Colonic mucosa (tissue), 4 donors: ENCODE data around the gene EML4. TPM values are rescaled to one million over a fixed set of nuclear protein-coding genes. Genes with fewer than 3 reads are reported as not detected.

Experiments
- DNase-seq: peaks from one replicate; pipeline ENCODE4 v3.0.0-alpha.2; 2020
- H3K27ac ChIP-seq: fragments of 200-600 bp; one replicate; pipeline ENCODE4 v1.8.0; 2021
- H3K27me3 ChIP-seq: fragments of 200-600 bp; one replicate; pipeline ENCODE4 v1.8.0; 2021
- H3K36me3 ChIP-seq: fragments of 200-600 bp; one replicate; pipeline ENCODE4 v1.8.0; 2021
- H3K4me1 ChIP-seq: fragments of 200-600 bp; one replicate; pipeline ENCODE4 v1.8.0; 2021; ENCODE audit warnings: mild to moderate bottlenecking
- H3K4me3 ChIP-seq: fragments of 200-600 bp; one replicate; pipeline ENCODE4 v1.8.0; 2021
- H3K9ac ChIP-seq, 2 donors: one replicate each; pipeline ENCODE4 v1.7.0; 2013; ENCODE audit warnings: control low read depth in 2 of 2, low read depth in 2 of 2, low read length in 2 of 2
- H3K9me3 ChIP-seq: fragments of 200-600 bp; one replicate; pipeline ENCODE4 v1.8.0; 2021
- intact Hi-C: fragments of 100-400 bp; cut with DNase I; formaldehyde crosslinking; loops from one replicate; pipeline ENCODE4 v1.14.1; 2022
- total RNA-seq, 2 donors: library from RNA; stranded (reverse); fragmentation: NEBNext Ultra II Directional in 1 of 2; extraction: Animal tissue kit (Norgen Biotek cat#: 25700) in 1 of 2; gene quantifications; one replicate each; pipeline ENCODE4 v1.2.1, GENCODE V29; 2021
- TF ChIP-seq, protein P1 (sequence below): fragments of 200-600 bp; IDR thresholded peaks from one replicate; pipeline ENCODE4 v1.8.0; 2022; ENCODE audit warnings: antibody characterized with exemption, mild to moderate bottlenecking
- donor health status: healthy.
- donor health status: DM: no; HTN: no; CAD: no.
- donor health status: DM: no; HTN: no; CAD: no.

The EML4 gene
- total RNA-seq, 2 donors from 2014 or later, result 82.1 to 103 TPM

DNA sequence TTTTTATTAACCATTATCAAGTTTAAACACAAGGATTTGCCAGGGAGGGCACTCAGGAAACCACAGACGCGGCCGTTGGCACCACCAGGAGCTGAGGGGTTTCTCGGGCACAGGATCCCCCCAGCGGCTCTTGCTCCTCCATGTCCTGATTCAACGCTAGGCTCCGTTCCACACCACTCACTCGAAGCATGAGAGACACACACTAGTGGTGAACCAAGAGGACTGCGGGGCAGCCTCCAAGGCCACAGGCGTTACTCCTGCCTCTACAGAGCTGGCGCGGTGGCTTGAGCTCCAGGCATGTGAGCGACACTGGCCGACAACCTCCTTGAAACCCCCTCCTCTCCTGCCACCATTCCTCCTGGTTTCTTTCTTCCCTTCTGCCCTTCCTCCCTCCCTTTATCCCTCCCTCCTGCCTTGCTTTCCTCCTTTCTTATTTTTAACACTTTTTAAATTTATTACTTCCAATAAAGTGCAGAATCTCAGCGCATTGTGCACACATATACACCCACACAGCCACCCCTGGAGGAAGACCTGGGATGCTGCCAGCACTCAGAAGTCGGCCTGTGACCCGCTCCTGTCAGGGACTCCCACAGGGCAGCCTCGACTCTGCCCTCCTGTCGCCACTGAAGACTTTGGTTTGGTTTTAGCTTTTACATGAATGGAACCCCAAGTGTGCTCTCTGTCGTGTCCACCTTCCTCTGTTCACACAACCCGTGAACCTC is 170.2 kb downstream of the EML4 start:
- Histone ChIP-seq H3K27me3 (no peaks in the 10 kb centered on the region), H3K9ac (no peak overlapping the region), H3K4me3 (no peak overlapping the region), H3K4me1 (no peaks in the 10 kb centered on the region), H3K27ac (no peak overlapping the region), H3K36me3 (no peaks in the 10 kb centered on the region), H3K9me3 (no peaks in the 10 kb centered on the region)
- DNase-seq, result no peak
- intact Hi-C loops, result no loop called here
- TF ChIP-seq, protein P1, sequence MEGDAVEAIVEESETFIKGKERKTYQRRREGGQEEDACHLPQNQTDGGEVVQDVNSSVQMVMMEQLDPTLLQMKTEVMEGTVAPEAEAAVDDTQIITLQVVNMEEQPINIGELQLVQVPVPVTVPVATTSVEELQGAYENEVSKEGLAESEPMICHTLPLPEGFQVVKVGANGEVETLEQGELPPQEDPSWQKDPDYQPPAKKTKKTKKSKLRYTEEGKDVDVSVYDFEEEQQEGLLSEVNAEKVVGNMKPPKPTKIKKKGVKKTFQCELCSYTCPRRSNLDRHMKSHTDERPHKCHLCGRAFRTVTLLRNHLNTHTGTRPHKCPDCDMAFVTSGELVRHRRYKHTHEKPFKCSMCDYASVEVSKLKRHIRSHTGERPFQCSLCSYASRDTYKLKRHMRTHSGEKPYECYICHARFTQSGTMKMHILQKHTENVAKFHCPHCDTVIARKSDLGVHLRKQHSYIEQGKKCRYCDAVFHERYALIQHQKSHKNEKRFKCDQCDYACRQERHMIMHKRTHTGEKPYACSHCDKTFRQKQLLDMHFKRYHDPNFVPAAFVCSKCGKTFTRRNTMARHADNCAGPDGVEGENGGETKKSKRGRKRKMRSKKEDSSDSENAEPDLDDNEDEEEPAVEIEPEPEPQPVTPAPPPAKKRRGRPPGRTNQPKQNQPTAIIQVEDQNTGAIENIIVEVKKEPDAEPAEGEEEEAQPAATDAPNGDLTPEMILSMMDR, result no peak

DNA sequence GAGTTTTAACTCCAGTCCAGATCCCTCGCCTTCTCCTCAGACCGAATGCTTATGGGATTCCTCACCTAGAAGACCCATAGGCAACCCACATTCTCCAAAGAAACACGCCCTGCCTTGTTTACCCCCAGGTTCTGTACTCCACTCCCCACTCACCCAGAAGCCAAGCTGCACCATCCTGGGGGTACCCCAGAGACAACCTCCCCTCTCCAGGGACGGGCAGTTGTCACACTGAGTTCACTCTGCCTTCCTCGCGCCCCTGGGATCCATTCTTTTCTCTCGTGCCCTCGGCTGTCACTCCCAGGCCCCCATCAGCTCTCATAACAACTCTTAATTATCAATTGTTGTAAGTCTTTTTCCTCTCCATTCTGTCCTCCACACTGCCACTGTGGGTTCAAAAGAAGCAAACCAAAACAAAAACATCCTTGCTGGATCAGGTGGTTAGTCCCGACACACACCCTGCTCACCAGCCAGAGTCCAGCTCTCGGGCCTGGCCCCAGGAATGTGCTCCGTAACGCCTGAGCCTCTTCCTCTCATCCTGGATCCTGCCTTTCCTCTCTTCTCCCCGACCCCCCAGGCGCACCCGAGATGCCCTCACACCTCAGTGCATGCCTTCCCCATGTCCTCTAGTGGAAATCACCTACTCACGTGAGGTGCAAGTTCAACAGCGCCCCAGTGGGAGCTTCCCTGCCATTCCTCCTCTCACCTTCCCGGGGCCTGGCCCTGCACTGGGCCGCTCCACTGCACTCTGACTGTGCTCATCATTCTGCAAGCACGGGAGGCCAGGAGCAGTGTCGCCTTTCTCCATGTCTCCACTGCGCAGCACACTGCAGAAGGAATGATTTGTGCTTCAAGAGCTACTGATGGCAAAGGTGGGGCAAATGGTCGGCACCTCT is 171.1 kb downstream of the EML4 start:
- H3K36me3 ChIP-seq, result no peaks in the 10 kb centered on the region
- H3K27ac ChIP-seq, result no peak overlapping the region
- TF ChIP-seq, protein P1, result no peak

DNA sequence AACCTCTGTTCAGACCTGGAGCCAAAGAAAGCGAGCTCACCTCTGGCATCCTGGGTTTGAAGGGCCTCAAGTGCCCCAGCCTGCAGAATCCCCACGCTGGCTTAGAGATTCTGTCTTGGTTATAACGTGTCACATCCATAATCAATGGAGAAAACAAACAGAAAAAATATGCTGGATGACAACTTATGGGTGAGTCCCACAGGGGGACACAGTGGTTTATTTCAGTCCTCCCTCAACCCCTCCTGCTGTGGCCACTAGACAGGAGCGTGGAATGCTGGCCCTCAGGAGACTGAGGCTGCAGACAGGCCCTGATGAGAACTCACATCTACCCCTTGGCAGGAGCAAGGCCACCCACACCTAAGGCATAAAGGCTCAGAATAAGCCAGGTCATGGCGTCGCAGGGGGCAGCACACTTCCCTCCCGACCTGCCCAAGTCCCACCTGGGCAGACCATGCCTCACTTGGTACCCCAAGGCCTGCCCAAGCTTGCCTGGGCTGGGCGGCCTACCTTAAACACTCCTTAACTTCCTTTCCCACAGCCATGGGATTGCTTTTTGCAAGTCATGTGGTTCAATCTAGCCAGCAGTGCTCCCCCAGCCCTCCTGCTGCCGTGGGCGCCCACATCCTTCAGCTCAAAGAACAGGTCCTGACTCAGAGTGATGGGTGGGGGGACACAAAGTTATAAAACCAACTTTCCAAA is 171.9 kb downstream of the EML4 start:
- TF ChIP-seq, protein P1, result no peak
- DNase-seq, result no peak
- H3K4me3 ChIP-seq, result no peak overlapping the region
- H3K27ac ChIP-seq, result no peak overlapping the region
- H3K27me3 ChIP-seq, result no peaks in the 10 kb centered on the region
- H3K4me1 ChIP-seq, result no peaks in the 10 kb centered on the region
- no peaks in the 10 kb centered on the region for H3K9me3 ChIP-seq
- no peak overlapping the region for H3K9ac ChIP-seq
- no peaks in the 10 kb centered on the region for H3K36me3 ChIP-seq
- intact Hi-C loops, result no loop called here

More for the DNA sequence above, 171.1 kb downstream of the EML4 start:
- H3K4me3 ChIP-seq, result no peak overlapping the region
- no peaks in the 10 kb centered on the region for H3K27me3 ChIP-seq
- no peaks in the 10 kb centered on the region for H3K4me1 ChIP-seq
- DNase-seq, result no peak
- no peaks in the 10 kb centered on the region for H3K9me3 ChIP-seq
- no peak overlapping the region for H3K9ac ChIP-seq
- intact Hi-C loops, result no loop called here

DNA sequence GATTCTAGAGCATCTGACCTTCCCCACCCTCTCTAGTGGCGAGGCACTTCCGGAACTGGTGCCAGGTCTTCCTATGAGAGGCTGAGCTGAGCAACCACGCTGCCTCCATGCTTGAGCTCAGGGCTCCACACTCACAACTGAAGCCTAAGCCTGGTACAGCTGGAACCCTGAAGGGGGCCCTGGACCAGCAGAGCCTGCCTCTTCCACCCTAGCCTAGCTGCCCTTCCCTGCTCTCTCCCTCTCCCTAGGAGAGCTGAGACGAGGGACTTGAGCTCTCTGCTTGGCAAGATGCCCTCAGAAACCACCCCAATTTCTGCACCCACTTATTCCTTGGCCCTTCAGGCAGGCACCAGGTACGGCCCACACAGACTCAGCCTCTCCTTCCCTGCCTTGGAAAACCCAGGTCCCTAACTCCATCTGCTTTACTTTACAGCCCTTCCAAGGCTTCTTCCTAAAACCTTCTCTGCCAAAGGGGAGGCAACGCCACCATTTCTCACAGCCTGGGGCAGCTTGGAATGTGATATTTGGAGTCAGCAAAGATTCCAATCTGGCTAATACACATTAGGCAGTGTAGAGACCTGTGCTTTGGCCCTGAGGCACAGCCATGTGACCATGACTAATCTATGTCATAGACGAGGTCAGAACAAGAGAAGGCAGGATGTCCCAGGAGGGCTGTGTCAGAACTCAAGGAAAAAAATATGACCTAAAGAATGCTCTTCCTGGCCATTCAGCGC is 173.1 kb downstream of the EML4 start:
- Histone ChIP-seq H3K9me3 (no peaks in the 10 kb centered on the region), H3K4me3 (no peak overlapping the region), H3K36me3 (peaks cover 5% of the 10 kb centered on the region), H3K4me1 (no peaks in the 10 kb centered on the region), H3K27me3 (no peaks in the 10 kb centered on the region), H3K27ac (no peak overlapping the region), H3K9ac (no peak overlapping the region)
- intact Hi-C loops, result no loop called here
- DNase-seq, result no peak
- TF ChIP-seq, protein P1, result no peak

DNA sequence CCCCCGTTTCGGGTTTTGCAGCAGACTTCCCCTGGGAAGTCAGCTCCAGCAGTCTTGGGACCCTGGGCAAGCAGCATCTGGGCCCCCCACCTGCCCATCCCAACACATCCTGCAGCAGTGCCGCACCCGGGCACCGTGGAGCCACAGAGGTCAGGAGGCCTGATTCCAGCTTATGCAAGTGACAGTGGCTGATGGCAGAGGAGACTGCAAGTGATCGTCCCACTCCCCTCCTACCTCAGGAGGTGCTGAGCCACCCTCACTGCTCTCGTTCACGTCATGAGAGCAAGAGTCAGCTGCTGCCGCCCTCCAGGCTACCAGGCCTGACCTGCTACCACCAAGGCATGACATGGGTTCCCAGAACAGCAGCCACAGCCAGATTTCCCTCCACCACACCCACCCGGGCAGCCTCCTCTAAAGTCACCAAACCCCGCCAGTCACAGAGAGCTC is 173.7 kb downstream of the EML4 start:
- no peak for DNase-seq
- H3K9me3 ChIP-seq, result no peaks in the 10 kb centered on the region
- no peak overlapping the region for H3K27ac ChIP-seq
- TF ChIP-seq, protein P1, result no peak
- intact Hi-C loops, result no loop called here
- no peak overlapping the region for H3K9ac ChIP-seq
- H3K4me3 ChIP-seq, result no peak overlapping the region
- peaks cover 5% of the 10 kb centered on the region for H3K36me3 ChIP-seq
- H3K4me1 ChIP-seq, result no peaks in the 10 kb centered on the region
- H3K27me3 ChIP-seq, result no peaks in the 10 kb centered on the region
